HG03571 (cell line): ENCODE results near the gene TAB2.

Source experiments
- ATAC-seq: cut with Tn5 transposase; IDR thresholded peaks from one replicate; pipeline ENCODE4 v1.9.1; 2021; ENCODE audit not compliant: unreplicated experiment

The TAB2 gene

DNA sequence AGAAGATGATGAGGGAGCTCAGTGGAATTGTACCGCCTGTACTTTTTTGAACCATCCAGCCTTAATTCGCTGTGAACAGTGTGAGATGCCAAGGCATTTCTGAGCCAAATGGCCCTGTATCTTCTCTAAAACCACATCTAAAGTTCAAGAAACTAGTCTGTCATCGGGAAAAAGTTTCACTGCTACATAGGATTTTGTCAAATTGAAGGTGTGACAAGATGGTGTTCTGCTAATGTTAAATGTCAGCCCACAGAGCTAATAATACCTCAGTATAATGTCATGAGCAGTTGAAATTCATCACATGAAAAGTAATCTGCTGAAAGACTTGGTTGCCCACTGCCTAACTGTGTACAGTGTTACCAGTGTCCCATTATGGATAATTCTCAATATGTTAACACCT, 92.1 kb downstream of the TAB2 start:
- no peak for ATAC-seq

DNA sequence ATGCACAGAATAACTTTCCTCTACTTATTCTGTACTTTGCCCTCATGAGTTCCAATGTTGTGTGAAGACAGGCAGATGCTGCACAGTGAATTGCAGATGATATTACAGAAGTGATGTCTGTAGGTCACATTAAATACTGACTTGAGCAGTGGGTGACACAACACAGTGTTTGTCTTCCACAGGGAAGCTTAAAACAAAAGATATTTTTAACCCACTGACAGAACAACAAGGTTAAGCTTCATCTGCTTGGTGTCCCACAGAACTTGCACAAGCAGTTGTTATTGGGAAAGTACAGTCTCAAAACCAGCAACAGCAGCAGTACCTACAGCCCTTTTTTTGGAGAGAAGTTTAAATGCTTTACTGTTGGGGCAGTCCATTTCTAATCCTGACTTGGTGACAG, 93.0 kb downstream of the TAB2 start:
- ATAC-seq: no peak

DNA sequence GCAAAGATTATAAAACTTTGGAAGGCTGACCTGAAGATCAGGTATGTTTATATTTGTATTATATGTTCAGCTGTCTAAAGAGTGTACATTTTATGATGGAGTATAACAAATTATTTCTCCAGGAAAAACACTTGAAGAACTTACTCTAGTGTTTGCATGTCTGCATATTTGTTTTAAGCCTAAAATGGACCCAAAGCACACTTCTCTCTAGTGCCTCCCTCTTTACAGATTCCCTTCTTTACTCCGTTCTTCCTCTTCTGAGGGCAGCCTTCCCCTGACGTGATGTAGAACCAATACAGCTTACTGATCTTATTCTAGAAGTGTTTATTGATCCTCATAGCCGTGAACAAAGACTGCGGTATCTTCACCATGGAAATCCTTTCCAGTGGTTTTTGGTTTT, 96.5 kb downstream of the TAB2 start:
- ATAC-seq: no peak

DNA sequence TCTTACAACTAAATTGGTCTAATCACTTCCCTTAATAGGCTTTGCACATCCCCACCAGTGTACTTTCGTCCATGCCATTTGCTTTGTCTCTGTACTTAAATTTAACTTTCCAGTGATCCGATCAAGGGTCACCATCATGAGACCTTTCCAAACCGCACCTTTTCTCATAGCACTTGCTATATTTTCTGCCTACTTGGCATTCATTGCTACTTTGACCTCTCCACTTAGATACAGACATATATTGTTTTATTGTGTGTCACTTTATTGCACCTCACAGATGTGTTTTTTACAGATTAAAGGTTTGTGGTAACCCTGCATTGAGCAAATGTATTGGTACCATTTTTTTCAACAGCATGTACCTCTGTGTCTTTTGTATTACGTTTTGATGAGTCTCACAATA, 97.3 kb downstream of the TAB2 start:
- no peak for ATAC-seq

DNA sequence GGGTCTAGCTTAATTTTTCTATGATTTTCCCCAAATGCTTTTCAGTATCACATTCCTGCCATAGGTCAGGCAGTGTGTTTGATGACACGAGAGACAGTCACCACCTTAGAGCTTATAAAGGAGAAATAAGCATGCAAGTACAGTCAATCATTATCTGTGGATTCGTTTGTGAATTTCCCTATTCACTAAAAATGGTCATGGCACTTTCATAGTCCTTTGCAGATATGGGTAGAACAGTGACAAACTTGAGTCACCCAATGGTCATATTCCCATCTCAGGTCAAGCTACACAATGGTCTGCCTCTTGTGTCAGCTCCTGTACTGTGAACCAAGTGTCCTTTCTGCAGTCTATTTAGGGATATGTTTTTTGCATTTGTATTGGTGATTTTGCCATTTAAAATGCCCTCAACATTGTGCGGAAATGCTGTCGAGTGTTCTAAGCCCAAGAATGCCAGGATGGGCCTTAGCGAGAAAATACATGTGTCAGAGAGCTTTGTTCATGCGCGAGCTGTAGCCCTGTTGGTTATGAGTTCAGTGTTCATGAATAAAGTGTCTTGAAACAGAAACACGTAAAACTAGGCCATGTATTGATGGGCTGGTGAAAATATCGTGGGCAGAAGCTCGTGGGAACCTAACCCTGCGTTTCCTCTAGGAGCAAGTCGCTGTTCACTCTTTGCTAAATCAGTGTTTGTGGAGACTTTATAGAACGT, 102.3 kb downstream of the TAB2 start:
- ATAC-seq: no peak

DNA sequence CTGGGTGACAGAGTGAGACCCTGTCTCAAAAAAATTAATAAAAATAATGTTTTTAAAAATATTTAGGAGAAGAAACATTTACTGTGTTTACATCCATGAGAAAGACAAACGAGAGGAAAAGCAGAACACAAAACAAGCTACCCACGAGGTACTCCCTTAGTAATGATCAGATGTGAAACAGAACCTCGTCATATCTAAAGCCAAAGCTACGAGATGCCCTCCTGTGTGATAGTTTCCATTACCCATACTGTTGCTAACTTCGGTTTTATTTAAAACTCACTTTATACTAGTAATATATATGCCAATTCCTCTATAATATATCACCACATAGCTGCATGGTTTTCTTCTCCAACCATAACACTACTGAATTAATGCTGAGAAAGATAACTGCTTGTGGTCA, 103.6 kb downstream of the TAB2 start:
- no peak for ATAC-seq

DNA sequence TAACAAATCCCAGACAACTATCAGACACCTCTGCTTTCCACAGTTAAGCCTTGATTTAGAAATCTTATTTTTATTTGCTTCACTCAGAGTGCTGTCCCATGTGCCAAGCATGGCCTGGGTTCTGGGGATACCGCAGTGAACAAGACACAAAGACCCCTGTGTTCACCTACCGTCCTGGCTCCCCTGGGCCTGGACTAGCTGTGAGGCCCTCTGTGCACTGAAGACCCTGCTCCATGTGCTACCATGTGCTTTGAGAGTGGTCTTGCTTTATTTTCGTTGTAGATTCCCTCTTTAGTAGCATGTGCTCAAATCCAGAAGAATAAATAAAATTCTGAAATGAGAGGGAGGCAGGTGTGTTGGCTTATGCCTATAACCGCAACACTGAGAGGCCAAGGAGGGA, 105.1 kb downstream of the TAB2 start:
- ATAC-seq: no peak

DNA sequence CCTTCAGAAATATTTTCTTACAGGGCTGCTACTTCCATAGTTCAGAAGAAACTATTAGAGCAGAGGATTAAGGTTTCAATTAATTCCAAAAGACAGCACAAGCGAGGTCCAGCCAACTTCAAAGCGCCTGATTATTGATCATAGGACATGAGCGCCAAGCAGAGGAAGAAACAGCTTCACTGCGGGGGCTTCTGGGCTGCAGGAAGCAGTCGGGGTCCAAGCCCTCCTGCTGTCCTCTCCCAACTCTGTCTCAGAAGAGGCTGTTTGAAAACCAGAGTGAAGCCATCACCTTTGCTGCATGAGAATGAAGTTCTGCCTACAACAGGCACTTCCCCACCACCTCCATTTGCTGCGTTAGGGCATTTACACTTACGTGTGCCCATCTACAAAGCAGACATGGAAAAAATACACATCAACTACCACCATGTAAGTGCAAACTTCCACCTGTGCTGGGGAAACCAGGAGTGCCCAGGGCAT, 106.5 kb downstream of the TAB2 start:
- no peak for ATAC-seq

DNA sequence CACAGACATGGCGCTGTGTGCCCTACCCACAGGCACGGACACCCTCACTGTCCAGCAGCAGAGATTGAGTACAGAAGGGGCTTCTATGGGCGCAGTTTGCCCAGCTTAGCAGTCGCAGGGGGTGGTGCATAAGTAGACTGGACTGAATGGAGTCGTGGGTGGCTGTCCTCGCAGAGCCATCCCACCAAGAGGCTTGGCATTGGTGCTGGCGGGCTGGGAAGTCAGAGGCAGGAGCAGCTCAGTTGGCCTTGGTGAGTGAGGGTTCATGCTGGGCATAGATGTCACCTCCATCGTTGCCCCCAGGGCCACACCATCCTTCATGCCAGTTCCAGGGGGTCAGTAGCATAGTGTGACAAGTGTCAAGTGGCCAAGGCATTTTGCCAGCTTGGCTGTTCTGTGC, 107.7 kb downstream of the TAB2 start:
- no peak for ATAC-seq

DNA sequence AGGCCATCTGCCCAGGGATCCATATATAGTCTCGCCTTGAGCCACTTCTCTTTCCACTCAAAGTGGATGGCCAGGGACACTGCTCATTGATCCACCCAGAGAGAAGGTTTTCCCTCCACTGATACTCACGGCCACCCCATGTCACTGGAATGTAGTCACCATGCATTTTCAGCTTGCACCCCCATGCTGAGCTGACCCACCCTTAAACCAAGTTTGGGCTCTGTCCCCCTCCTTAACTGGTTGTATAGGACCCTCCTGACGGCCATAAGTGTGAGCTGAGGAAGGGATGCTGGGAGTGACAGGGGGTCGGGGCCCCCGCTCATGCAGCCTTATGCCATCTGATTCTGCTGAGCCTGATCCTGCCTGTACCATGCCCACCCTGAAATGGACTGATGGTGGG, 108.2 kb downstream of the TAB2 start:
- no peak for ATAC-seq

DNA sequence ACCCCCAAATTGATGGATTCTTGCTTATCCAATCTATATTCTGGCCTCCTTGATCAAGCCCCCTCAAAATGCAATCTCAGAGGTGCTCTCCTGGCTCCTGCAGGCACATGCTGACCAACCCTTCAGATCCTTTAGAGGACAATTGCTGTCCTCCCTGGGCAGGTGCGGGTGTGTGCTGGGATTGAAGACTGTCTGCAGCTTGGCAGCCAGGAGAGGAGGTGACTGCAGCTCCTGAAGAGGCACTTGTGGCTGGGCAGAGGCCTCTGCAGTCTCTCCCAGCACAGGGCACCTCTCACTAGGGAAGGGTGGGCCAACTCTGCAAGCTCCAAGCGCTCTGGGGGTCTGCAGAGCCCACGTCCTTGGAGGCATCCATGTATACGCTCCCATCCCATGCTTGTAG, 111.1 kb downstream of the TAB2 start:
- no peak for ATAC-seq

DNA sequence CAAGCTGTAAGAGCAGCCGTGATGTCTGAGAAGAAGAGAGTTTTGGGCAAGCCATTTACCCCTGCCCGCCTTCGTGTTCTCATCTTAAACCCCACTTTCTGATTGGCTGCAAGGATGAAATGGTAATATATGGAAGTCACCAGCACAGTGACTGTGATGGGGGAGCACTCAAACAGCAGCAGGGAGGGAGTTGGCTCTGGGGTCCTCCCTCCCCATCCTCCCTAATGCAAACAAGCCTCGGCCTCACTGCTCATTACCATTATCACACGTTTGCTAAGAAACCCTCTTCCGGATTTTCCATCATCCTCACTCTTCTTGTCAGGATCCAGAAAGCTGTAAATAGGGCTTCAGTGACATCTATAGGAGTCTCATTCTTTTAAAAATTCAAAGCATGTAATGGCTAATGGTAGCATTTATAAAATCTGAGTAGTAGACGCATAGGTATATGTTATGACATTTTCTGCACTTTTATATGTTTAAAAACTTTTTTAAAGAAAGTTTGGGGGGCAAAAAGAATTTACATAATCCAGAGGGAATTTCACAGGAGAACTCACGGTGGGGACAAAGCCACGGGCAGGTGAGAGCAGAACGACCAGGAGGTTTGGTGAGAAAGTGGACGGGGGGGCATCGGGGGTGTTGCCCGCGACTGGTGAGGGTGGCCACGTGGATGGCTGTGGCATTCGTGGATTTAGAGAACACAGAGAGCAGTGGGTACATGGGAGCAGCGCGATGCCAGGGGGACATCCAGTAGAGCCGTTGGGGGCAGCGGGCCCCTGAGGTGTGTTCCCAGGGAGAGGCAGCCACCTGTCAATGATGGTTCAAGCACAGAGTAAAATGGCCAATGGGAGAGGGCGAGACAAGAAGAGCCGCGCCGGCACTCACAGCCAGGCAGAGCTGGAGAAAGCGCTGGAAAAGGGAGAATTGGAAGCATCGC, 112.2 kb downstream of the TAB2 start:
- no peak for ATAC-seq

DNA sequence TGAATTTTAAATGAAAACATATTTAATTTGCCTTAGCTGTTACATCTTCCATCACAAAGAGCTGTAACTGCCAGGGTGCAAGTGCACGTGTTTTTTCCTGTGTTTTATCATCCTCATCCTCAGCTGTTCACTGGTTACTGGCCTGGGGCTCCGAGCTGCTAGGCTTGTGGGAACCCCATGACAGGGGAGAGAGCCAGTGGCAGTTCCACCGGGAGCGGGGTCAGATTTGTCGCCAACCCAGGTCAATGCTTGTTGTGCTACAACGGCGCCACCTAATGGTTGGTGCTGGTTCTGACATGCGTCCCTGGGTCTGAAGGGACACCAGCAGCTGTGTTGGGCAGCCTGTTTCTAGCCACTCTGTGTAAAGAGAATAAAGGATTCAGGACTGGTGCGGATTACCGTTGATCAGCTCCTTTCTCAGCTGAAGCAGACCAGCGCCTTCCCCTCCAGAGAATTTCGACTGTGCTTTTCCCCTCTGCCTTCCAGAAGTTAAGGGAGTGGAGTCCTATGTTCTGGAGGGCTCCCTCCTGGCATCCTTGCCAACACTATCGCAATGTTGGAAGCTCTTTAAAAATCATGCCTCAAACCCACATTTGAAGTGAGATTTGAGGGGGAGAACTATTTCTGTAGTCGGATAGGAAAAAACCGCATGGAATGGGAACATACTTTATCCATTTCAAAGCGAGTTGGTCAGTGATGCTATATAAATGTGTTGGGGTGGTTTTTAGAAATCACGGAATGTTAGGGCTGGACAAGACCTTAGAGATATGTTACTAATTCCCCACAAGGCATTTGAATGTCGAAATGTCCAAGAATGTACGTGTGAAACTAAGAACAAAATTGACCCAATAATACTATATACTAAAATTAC, 114.6 kb downstream of the TAB2 start:
- no peak for ATAC-seq

DNA sequence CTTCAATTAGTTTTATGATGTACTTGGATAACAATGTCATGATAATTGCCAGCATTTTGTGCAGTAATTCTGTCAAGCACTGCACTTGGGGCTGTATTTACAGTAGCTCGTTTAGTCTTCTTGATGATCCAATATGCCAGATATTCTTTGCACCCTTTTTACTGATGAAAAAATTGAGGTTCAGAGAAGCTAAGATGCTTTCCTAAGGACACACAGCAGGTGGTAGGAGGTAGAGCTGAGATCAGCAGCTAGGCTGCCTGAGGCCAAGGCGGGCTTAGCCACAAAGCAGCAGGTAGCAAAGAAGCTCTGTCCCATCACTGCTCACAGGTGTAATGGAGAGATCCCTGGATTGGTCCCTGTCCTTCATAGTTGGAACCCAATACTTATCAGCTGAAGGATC, 115.9 kb downstream of the TAB2 start:
- no peak for ATAC-seq

DNA sequence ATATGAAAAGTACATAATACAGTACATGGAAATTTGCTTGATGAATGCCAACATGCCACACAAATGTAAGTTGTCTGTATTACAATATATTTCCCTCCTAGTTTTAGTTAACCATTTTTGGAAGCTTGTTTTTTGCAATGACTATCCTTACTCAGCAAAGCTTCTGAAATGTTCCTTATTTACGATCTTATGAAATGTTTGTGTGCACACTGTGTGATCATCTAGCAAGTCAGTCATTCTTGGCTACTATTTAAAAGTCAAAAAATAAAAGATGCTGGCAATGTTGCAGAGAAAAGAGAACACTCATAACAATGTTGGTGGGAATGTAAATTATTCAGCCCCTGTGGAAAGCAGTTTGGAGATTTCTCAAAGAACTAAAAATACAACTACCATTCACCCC, 116.4 kb downstream of the TAB2 start:
- ATAC-seq: no peak

DNA sequence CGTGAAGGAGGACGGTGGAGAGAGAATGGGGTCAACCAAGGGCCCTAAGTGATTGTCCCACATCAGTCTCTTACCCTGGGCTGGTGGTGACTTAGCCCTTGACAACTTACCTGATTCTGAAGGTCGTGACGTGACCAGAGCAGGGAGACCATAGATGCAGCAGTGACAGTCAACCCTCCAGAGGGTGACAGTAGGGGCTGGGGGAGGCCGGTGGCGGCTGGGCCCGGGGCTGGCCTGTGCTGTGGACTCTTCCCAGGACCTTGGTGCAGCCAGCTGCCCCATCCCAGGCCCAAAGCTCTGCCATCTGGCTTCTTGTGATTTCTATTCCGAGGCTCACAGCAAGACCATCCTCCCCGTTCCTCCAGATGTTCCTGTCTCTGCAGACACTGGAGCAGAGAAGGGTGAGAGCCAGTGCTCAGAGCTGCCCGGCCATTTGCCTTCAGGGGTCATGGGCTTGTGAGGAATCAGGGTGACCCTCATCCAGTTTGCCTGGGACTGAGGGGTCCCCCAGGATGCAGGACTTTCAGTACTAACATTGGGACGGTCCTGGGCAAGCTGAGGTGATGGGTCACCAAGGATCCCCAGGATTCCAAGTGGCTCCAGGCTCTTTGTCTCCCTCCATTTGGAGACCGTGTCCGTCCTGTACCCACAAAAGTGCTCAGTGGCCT, 118.5 kb downstream of the TAB2 start:
- ATAC-seq: no peak

DNA sequence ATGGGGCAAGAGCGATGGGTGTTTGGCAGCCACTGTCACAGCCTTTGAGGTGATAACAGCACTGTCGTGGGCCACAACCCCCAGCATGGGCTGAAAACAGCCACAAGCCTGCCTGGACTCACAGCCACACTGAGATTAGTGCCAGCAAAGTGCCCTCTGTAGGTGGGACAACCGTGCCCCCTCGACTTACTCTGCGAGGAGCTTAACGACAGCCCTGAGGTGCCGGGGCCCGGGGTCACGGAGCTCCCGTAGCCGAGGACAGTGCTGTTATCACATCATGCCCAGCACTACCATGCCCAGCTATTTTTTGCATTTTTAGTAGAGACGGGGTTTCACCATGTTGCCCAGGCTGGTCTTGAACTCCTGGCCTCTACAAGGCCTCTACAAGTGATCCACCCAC, 119.1 kb downstream of the TAB2 start:
- no peak for ATAC-seq

DNA sequence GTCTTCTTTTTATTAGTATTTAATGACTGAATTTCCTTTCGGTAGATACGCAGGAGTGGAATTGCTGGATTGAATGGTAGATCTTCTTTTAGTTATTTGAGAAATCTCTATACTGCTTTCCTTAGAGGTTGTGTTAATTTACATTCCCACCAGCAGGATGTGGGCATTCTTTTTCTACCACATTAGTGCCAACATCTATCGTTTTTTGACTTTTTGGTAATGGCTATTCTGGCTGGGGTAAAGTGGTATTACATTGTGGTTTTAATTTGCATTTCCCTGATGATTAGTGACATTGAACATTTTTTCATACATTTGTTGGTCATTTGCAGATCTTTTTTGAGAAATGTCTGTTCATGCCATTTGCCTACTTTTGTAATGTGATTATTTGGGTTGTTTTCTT, 119.7 kb downstream of the TAB2 start:
- ATAC-seq: no peak

DNA sequence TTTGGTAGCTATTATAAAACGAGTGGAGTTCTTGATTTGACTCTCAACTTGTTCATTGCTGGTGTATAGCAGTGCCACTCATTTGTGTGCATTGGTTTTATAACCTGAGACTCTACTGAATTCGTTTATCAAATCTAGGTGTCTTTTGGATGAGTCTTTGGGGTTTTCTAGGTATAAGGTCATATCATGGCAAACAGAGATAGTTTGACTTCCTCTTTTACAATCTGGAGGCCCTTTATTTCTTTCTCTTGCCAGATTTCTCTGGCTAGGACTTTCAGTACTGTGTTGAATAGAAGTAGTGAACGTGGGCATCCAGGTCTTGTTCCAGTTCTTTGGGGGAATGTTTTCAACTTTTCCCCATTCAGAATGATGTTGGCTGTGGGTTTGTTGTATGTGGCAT, 121.3 kb downstream of the TAB2 start:
- no peak for ATAC-seq

DNA sequence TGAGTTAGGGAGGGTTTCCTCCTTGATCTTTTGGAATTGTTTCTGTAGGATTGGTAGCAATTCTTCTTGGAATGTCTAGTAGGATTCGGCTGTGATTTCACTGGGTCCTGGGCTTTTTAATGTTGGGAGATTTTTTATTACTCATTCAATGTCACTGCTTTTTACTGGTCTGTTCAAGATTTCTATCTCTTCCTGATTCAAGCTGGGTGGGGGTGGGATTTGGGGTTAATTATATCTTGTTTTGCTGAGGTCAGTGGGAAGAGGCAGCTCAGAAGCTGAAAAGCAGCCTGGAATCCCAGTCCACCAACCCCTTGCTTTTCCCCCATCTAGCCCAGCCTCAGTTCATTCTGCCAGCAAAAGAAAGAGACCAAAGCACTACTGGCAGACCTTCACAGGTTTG, 122.1 kb downstream of the TAB2 start:
- no peak for ATAC-seq
